ENCODE data around the gene FAM200A.

The FAM200A gene

GRCh38 chr7:99558306-99559174 is 6.6 kb upstream of the FAM200A start, which contains the start of gene ZNF655 (continued):
- no peak for TF ChIP-seq ZNF148 (tag by site-specific recombination; IDR thresholded peaks at IDR 0.05; ENCODE audit: borderline replicate concordance)
- peak; percentile 46 for TF ChIP-seq GLIS1 (tag by site-specific recombination; IDR thresholded peaks at IDR 0.05)
- TF ChIP-seq ZNF10 (tag by site-specific recombination; IDR thresholded peaks at IDR 0.05): peak; percentile 91
- TF ChIP-seq ZBTB26 (tag by site-specific recombination; optimal IDR thresholded peaks at IDR 0.05): peak; percentile 74
- TF ChIP-seq ZNF561 (tag by site-specific recombination; IDR thresholded peaks at IDR 0.05; ENCODE audit: borderline replicate concordance): peak; percentile 35
- TF ChIP-seq ZNF654 (tag by site-specific recombination; IDR thresholded peaks at IDR 0.05; ENCODE audit: low read depth): no peak
- TF ChIP-seq HOXC10 (CRISPR knock-in tag; IDR thresholded peaks at IDR 0.05): no peak
- peak; percentile 65 for TF ChIP-seq ZFP69B (tag by site-specific recombination; IDR thresholded peaks at IDR 0.05)
- peak; percentile 90 for TF ChIP-seq YY1 (tag by site-specific recombination; IDR thresholded peaks at IDR 0.05)
- 0 out of 2 replicates have a peak, but pooled peaks have one; percentile 12 for TF ChIP-seq ZNF398 (tag by site-specific recombination; IDR thresholded peaks at IDR 0.05)
- TF ChIP-seq MZF1 (tag by site-specific recombination; IDR thresholded peaks at IDR 0.05; ENCODE audit: borderline replicate concordance): no peak
- TF ChIP-seq REST (tag by site-specific recombination; IDR thresholded peaks at IDR 0.05): 0 out of 2 replicates have a peak, but pooled peaks have one; percentile 37
- peak; percentile 18 for TF ChIP-seq ZNF501 (tag by site-specific recombination; IDR thresholded peaks at IDR 0.05)
- no peak for TF ChIP-seq ZNF791 (tag by site-specific recombination; IDR thresholded peaks at IDR 0.05)
- TF ChIP-seq SP3 (tag by site-specific recombination; IDR thresholded peaks at IDR 0.05): peak; percentile 74
- no peak for TF ChIP-seq HIC1 (tag by site-specific recombination; IDR thresholded peaks at IDR 0.05)
